Renal cortex interstitium (tissue), 11 donors: ENCODE measurements around the gene LRRC23. TPM values are rescaled to one million over a fixed set of nuclear protein-coding genes. Genes with fewer than 3 reads are reported as not detected.
"Not testable (repeated sequence)": the region's sequence is repeated elsewhere in the genome, so short reads cannot be mapped to it uniquely, and the experiment has no call there.

ENCODE experiments used
- DNase-seq, 11 donors: peaks; one replicate each; pipeline ENCODE4 v3.0.0-alpha.2; 2013; ENCODE audit warnings: low read depth in 9 of 11, low spot score in 4 of 11; ENCODE audit errors: extremely low read depth in 1 of 11
- polyA plus RNA-seq, 3 donors: library from polyadenylated mRNA; unstranded; fragments of 120-200 nt; gene quantifications; one replicate each; pipeline ENCODE4 v1.2.1, GENCODE V29; 2013; ENCODE audit not compliant: insufficient read length in 3 of 3

Gene LRRC23
- polyA plus RNA-seq, 3 donors = 18.4 to 21.8 (median 21.7) TPM

- DNase-seq = peak in 8 of 11 donors; percentile 70 to 84 (median 78)
Observed at GRCh38 chr12:6869049-6870021, 35.3 kb upstream of the LRRC23 start.

- not testable (repeated sequence) for DNase-seq
Observed at GRCh38 chr12:6870304-6870703, 34.3 kb upstream of the LRRC23 start.

GRCh38 chr12:6871052-6871957 is 33.3 kb upstream of the LRRC23 start:
- DNase-seq = no peak

DNA sequence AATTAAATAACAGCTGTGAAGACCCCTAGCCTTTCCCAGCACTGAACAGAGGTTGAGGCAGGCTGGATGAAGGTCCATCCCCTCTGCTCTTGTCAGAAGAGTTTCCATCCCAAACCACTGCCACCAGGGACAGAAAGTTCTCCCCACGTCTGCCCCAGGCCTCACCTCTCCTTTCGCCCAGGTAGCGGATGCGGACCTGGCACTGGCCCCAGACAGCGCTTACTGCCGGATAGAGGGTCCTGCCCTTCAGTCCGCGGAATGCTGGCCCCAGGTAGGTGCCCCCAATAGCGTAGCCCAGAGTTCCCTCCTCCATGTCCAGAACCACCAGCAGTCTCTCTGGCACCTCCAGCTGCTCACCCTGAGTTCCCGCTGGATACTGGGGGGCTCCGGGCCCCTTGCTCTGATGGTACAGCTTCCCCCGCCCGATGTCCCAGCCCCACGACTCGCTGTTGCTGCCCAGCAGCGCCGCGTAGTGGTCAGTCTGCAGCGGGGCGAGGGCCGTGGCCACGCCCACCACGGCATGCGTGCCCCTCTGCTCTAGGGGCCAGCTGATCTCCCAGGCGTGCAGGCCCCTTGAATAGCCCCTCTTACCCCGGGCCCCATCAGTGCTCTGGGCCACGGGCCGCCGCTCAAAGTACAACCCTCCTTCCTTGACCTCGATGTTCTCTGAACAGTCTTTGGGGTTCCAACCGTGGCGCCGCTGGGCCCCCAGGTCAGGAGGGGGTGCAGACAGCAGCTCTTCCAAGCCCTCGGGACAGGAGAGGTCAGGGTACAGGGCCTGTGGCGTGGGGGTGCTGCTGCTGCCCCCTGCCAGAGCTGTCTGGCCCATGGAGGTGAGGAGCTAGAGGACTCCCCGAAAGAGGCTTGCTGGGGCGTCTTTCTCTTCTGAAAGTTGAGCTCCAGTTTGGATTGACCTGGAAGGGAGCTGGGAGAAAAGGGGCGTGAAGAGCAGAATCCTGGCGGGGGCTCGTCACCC is 32.3 kb upstream of the LRRC23 start:
- peak in 9 of 11 donors; percentile 53 to 83 (median 76) for DNase-seq

- DNase-seq = peak; percentile 93 to 99 (median 97)
Observed at GRCh38 chr12:6873094-6874014, 31.3 kb upstream of the LRRC23 start, which contains the start of gene SPSB2. SPSB2 (minus strand) TSS chr12:6873303; CDS start chr12:6872901, 402 bp downstream.

DNA sequence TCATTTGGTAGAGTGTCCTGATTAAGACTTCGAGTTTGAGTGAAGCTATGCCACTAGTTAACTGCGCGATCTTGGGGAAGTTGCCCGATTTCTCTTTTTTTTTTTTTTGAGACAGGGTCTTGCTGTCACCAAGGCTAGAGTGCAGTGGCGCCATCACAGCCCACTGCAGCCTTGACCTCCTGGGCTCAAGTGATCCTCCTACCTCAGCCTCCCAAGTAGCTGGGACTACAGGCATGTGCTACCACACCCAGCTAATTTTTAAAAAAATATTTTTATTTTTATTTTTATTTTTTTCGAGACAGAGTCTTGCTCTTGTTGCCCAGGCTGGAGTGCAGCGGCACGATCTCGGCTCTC is 30.6 kb upstream of the LRRC23 start:
- DNase-seq = not testable (repeated sequence)

- DNase-seq = not testable (repeated sequence)
Observed at GRCh38 chr12:6879824-6880223, 24.8 kb upstream of the LRRC23 start.

DNA sequence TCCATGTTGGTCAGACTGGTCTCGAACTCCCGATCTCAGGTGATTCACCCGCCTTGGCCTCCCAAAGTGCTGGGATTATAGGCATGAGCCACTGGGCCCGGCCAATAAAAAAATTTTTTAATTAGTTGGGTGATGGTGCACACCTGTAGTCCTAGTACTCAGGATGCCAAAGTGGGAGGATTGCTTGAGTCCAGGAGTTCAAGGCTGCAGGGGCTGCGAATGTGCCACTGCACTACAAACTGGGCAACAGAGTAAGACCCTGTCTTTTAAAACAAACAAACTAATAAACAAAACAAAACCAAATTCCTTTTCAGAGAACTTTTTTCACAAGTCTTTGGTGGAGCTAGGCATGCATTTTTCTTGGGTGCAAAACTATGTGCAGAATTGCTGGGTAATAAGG is 21.4 kb upstream of the LRRC23 start:
- no peak for DNase-seq

GRCh38 chr12:6883683-6884082 is 20.9 kb upstream of the LRRC23 start:
- DNase-seq = no peak

DNA sequence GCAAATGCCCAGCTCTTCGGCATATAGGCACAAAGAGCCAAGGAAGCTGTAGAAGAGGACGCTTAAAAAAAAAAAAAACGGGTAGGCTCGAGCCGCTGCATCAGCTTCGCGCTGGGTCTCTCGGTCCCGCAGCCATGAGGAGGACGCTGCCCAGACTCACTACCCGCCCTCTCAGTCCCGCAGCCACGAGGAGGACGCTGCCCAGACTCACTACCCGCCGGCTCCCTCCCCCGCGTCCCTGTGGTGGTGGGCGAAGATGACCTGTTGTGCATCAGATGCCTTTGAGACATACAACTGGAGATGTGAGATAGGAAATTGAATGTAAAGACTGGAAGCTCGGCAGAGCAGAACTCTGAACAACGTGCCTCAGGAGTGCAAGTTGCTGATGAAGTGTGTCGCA is 20.1 kb upstream of the LRRC23 start:
- no peak for DNase-seq

GRCh38 chr12:6886206-6886999 is 18.2 kb upstream of the LRRC23 start:
- DNase-seq = not testable (repeated sequence)

DNA sequence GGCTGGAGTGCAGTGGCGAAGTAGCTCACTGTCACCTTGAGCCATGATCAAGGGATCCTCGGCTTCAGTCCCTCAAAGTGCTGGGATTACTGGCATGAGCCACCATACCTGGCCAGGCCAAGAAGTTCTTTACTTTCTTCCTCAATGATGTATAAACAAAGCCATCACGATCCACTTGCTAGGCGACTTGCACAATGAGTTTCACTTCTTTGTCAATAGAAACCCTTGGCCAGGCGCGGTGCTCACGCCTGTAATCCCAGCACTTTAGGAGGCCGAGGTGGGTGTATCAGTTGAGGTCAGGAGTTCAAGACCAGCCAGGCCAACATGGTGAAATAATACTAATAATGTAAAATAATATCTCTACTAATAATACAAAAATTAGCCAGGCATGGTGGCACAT is 17.2 kb upstream of the LRRC23 start:
- no peak for DNase-seq

- DNase-seq = no peak
Observed at GRCh38 chr12:6888360-6888759, 16.3 kb upstream of the LRRC23 start.

DNA sequence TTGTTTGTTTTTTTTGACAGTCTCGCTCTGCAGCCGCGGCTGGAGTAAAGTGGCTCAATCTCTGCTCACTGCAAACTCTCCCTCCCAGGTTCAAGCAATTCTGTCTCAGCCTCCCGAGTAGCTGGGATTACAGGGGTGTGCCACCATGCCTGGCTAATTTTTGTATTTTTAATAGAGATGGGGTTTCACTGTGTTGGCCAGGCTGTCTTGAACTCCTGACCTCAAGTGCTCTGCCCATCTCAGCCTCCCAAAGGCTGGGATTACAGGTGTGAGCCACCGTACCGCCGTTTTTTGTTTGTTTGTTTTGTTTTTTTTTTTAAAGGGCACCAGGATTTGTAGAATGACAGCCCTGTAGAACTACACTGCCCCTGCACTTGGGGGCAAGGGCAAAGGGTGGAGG is 15.8 kb upstream of the LRRC23 start:
- DNase-seq = not testable (repeated sequence)

GRCh38 chr12:6889775-6890573 is 14.6 kb upstream of the LRRC23 start:
- DNase-seq = not testable (repeated sequence)
